Raji (cell line): ENCODE data around the gene IDI1.

ENCODE experiments used
- POLR2A ChIP-seq: IDR thresholded peaks from 2 replicates; pipeline ENCODE4 v1.6.1; 2011; ENCODE audit warnings: low read depth, low read length, control low read depth; ENCODE audit not compliant: insufficient read depth

The IDI1 gene

GRCh38 chr10:1049425-1049958, 573 bp upstream of the IDI1 start:
- TF ChIP-seq POLR2A = no peak

- TF ChIP-seq POLR2A = no peak
Observed at GRCh38 chr10:1048349-1048731, 579 bp downstream of the IDI1 start.

DNA sequence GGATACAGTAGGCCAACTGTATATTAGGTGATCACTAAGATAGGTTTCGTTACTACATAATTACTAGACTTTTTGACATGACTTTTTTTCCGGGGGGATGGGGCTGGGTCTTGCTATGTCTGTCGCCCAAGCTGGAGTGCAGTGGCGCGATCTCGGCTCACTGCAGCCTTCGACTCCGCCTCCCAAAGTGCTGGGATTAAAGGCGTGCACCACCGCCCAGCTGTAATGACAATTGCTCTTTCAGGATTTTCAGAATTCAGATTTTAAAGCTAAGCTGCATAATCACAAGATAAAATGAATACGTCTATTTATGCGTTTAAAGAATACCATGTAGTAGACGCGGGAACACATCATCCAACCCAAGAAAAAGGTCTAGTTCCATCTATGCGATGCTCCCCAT, 982 bp downstream of the IDI1 start:
- TF ChIP-seq POLR2A = no peak

- TF ChIP-seq POLR2A = no peak
Observed at GRCh38 chr10:1045415-1045814, 3.5 kb downstream of the IDI1 start.

- no peak for TF ChIP-seq POLR2A
Observed at GRCh38 chr10:1044964-1045363, 4.0 kb downstream of the IDI1 start.

- no peak for TF ChIP-seq POLR2A
Observed at GRCh38 chr10:1044146-1044545, 4.8 kb downstream of the IDI1 start.

GRCh38 chr10:1043532-1043995, 5.4 kb downstream of the IDI1 start:
- no peak for TF ChIP-seq POLR2A

GRCh38 chr10:1041514-1041913, 7.4 kb downstream of the IDI1 start:
- no peak for TF ChIP-seq POLR2A

DNA sequence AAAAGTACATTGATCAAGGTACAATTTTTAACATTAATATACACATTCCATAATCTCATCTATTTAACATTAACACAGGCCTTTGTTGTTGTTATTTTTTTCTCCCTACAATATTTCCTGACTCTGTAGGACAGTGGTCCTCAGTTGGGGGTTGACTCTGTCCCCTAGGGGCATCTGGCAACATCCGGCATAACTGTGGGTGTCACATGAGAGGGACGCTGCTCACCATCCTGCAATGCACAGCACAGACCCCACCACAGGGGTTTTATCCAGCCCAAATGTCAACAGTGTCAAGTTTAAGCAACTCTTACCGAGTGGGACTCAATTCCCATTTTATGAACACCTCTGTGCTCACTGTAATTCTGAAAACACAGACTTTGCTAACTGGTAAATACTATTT, 8.8 kb downstream of the IDI1 start:
- no peak for TF ChIP-seq POLR2A

DNA sequence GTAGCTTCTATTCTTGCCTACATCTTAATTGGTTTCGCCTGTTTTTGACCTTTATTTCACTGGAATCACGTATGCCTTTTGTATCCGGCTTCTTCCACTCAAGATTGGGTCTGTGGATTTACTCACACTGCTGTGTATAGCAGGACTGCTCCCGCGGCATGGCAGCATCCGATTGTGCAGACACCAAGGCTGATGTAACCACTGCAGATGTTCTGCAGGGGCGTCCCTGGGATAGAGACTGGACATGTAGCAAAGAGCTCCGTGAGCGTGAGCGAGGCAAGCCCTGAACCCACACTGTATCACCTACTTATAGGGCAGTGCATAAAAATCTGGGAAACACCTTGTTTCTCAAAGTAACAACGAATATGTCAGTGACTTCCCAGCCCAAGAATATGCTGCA, 11.8 kb downstream of the IDI1 start:
- TF ChIP-seq POLR2A = no peak

- TF ChIP-seq POLR2A = no peak
Observed at GRCh38 chr10:1036341-1036791, 12.6 kb downstream of the IDI1 start.

DNA sequence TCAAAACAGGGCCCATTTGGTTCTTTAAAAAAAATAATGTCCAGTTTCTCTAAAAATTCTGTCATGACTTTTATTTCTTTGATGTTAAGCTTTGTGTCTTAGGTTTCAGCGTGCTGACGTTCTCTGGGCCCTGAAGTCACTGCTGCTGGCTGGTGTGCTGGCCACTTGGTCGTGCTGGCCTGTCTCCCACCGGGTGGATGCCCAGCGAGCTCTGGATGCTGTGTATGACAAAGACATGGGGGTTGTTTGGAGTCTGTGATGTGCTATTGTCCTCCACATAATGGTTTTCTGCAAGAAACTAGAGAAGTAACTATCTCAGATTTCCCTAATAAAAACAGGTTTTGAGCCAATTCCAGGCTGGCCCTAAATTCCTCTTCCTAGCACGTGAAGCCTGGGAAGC, 13.7 kb downstream of the IDI1 start:
- TF ChIP-seq POLR2A = no peak

GRCh38 chr10:1034758-1035157, 14.2 kb downstream of the IDI1 start:
- no peak for TF ChIP-seq POLR2A

DNA sequence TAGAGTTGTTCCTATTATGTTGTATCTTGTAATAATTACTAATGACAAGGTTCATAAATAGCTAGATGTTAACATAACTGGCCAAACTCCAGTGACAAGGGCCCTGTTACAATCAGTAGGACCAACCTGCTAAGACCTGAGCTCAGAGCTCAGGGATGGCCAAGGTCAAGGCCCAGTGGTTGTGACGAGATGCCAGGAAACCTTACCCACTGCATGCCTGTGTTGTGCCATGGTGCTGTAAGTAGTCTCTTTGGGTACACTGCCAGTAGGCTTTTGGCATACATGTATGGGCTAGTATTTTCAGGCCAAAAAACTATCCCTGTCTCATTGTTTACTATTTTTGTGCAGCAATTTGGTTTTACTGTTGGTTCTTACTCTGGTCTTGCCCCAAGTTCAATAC, 15.3 kb downstream of the IDI1 start:
- no peak for TF ChIP-seq POLR2A

DNA sequence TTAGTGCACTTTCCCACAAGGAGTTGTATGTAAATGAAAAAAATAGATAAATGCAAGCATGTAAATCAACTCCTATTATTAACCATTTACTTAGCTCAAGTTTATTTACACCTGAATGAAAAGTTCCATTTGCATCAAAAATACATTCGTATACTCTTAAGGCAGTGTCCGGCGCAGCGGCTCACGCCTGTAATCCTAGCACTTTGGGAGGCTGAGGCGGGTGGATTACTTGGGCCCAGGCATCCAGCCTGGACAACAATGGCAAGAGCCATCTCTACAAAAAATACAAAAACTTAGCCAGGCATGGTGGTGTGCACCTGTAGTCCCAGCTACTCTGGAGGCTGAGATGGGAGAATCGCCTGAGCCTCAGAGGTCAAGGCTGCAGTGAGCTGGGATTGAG, 19.1 kb downstream of the IDI1 start:
- no peak for TF ChIP-seq POLR2A

DNA sequence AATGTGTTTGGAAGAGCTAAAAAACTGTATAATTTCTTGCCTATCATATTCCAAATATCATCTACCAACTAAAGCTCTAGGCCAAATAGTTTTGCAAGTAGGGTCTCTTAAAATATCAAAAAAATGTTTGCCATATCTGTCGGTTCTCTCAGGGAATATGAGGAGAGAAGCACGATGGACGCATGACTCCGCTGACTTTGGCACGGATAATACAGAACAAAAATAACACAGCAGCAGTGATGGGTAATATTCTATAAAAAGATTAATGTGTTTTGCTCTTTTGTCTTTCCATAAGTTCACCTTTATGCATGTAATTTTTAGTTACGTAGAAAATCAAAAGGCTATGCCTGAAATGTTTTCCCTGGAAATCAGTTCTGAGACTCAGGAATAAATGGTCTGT, 22.3 kb downstream of the IDI1 start:
- TF ChIP-seq POLR2A = no peak

GRCh38 chr10:1025683-1026082, 23.2 kb downstream of the IDI1 start, which contains the start of gene IDI2:
TSS of gene IDI2 (minus strand) at chr10:1025859. CDS start at chr10:1024723, 1,136 bp downstream.
- no peak for TF ChIP-seq POLR2A
